Endothelial cell (in vitro differentiated cells): Measurements from ENCODE around the gene FHOD3. TPM values are rescaled to one million over a fixed set of nuclear protein-coding genes. Genes with fewer than 3 reads are reported as not detected.

Source experiments
- DNase-seq: peaks from one replicate; pipeline ENCODE4 v3.0.0; 2021; ENCODE audit warnings: low spot score
- H3K27ac Mint-ChIP-seq: one replicate; pipeline ENCODE4 v1.8.0; 2021; ENCODE audit warnings: mixed read lengths, inconsistent platforms; ENCODE audit not compliant: unreplicated experiment
- H3K27me3 Mint-ChIP-seq: one replicate; pipeline ENCODE4 v1.8.0; 2021; ENCODE audit warnings: mild to moderate bottlenecking, moderate library complexity, mixed read lengths, inconsistent platforms; ENCODE audit not compliant: unreplicated experiment
- H3K36me3 Mint-ChIP-seq: one replicate; pipeline ENCODE4 v1.8.0; 2021; ENCODE audit warnings: mild to moderate bottlenecking, low read depth, mixed read lengths, inconsistent platforms; ENCODE audit not compliant: unreplicated experiment
- H3K4me1 Mint-ChIP-seq: one replicate; pipeline ENCODE4 v1.8.0; 2021; ENCODE audit warnings: mild to moderate bottlenecking, mixed read lengths, inconsistent platforms; ENCODE audit not compliant: unreplicated experiment
- H3K4me3 Mint-ChIP-seq: one replicate; pipeline ENCODE4 v1.8.0; 2021; ENCODE audit warnings: mild to moderate bottlenecking, mixed read lengths, inconsistent platforms; ENCODE audit not compliant: unreplicated experiment
- H3K9me3 Mint-ChIP-seq: one replicate; pipeline ENCODE4 v1.8.0; 2021; ENCODE audit warnings: mixed read lengths, inconsistent platforms; ENCODE audit not compliant: unreplicated experiment
- total RNA-seq: library from RNA; stranded (reverse); fragmentation: NEBNext Ultra II Directional; extraction: Animal tissue kit (Norgen Biotek cat#: 25700); gene quantifications from one replicate; pipeline ENCODE4 v1.2.1, GENCODE V29; 2021; ENCODE audit not compliant: unreplicated experiment
- TF ChIP-seq, protein P1 (sequence below): fragments of 200-600 bp; sonication (generic); IDR thresholded peaks from one replicate; pipeline ENCODE4 v1.5.0; 2021; ENCODE audit warnings: antibody characterized with exemption; ENCODE audit not compliant: unreplicated experiment

FHOD3 gene
- total RNA-seq, 1 donor from 2014 or later = 0.67 TPM

DNA sequence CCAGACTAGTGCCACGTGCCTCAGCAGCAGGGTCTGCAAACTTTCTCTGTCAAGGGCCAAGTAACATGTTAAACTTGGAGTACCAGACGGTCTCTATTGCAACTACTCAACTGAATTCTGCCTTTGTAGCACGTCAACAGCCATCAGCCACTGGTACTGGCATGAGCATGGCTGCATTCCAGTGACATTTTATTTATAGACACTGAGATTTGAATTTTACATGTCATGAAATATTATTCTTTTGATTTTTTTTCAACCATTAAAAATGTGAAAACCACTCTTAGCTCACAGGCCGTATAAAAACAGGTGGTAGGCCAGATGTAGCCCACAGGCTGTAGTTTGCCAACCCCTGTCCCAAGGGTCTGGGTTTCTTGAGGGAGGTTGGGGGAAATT lies 331.6 kb downstream of the FHOD3 start:
- Mint-ChIP-seq H3K27me3 (no peaks in the 10 kb centered on the region), H3K9me3 (no peaks in the 10 kb centered on the region), H3K27ac (no peak overlapping the region), H3K4me3 (no peak overlapping the region), H3K4me1 (no peaks in the 10 kb centered on the region), H3K36me3 (no peaks in the 10 kb centered on the region)
- DNase-seq = no peak
- TF ChIP-seq, protein P1, sequence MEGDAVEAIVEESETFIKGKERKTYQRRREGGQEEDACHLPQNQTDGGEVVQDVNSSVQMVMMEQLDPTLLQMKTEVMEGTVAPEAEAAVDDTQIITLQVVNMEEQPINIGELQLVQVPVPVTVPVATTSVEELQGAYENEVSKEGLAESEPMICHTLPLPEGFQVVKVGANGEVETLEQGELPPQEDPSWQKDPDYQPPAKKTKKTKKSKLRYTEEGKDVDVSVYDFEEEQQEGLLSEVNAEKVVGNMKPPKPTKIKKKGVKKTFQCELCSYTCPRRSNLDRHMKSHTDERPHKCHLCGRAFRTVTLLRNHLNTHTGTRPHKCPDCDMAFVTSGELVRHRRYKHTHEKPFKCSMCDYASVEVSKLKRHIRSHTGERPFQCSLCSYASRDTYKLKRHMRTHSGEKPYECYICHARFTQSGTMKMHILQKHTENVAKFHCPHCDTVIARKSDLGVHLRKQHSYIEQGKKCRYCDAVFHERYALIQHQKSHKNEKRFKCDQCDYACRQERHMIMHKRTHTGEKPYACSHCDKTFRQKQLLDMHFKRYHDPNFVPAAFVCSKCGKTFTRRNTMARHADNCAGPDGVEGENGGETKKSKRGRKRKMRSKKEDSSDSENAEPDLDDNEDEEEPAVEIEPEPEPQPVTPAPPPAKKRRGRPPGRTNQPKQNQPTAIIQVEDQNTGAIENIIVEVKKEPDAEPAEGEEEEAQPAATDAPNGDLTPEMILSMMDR = no peak

DNA sequence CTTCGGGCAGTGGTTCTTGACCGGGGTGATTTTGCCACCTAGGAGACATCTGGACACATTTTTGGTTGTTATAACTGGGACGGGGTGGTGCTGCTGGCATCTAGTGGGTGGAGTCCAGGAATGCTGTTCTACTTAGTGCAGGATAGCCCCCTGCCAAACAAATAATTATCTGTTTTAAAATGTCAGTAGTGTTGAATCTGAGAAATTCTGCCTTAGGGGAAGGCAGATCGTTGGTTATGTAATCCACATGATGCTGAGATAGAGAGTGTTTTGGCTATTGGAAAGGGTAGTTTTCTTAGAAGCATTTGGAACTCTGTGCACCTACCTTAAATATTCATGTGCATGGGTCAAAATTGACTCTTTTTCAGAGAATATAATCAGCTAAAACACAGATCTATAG lies 332.3 kb downstream of the FHOD3 start:
- H3K27ac Mint-ChIP-seq = no peak overlapping the region
- TF ChIP-seq, protein P1 = no peak

DNA sequence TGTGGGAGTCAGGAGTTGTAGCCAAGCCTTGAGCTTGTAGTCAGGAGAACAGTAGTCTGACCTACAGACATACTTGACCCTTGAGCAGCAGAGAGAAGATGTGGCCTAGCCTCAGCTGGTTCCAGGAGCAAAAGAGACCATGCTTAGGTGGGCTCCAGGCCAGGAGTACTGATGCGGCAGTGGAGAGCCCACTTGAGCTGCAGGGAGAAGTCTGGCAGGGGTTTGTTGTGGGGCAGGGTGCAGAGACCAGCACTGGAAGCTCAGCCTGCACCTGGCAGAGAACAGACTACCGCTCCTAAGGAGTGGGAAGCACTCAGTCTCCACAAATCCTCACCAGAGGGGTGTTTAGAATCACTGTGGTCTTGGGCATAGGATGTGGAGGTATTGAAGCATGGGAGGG lies 333.4 kb downstream of the FHOD3 start:
- TF ChIP-seq, protein P1 = no peak
- DNase-seq = no peak
- Mint-ChIP-seq H3K36me3 (no peaks in the 10 kb centered on the region), H3K9me3 (no peaks in the 10 kb centered on the region), H3K27me3 (no peaks in the 10 kb centered on the region), H3K4me1 (no peaks in the 10 kb centered on the region), H3K4me3 (no peak overlapping the region), H3K27ac (no peak overlapping the region)

More for the DNA sequence above, 332.3 kb downstream of the FHOD3 start:
- no peaks in the 10 kb centered on the region for H3K27me3 Mint-ChIP-seq
- no peak for DNase-seq
- H3K36me3 Mint-ChIP-seq = no peaks in the 10 kb centered on the region
- no peak overlapping the region for H3K4me3 Mint-ChIP-seq
- no peaks in the 10 kb centered on the region for H3K9me3 Mint-ChIP-seq
- no peaks in the 10 kb centered on the region for H3K4me1 Mint-ChIP-seq

DNA sequence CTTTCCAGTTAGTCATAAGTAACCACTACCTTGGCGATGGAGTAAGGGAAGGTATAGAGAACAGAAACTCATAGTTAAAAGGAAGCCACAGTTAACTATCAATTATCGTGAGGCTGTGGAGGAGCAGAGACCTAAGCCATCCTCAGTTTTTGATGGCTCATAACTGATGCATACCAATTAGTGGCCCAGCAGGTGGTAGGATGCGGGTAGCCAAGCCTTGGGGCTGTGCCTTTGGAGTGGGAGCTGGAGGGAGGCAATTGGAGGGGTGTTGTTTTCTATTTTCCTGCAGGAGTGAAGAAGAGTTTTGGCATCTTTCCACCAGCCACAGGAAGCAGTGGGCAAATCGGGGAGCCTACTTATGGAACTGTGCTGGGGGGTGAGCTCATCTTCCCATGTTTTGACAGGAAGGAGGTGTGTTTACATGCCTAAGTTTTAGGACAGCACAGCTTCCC lies 336.5 kb downstream of the FHOD3 start:
- Mint-ChIP-seq H3K27me3 (no peaks in the 10 kb centered on the region), H3K4me3 (no peak overlapping the region), H3K9me3 (no peaks in the 10 kb centered on the region), H3K36me3 (no peaks in the 10 kb centered on the region), H3K4me1 (no peaks in the 10 kb centered on the region), H3K27ac (no peak overlapping the region)
- TF ChIP-seq, protein P1 = no peak
- no peak for DNase-seq

DNA sequence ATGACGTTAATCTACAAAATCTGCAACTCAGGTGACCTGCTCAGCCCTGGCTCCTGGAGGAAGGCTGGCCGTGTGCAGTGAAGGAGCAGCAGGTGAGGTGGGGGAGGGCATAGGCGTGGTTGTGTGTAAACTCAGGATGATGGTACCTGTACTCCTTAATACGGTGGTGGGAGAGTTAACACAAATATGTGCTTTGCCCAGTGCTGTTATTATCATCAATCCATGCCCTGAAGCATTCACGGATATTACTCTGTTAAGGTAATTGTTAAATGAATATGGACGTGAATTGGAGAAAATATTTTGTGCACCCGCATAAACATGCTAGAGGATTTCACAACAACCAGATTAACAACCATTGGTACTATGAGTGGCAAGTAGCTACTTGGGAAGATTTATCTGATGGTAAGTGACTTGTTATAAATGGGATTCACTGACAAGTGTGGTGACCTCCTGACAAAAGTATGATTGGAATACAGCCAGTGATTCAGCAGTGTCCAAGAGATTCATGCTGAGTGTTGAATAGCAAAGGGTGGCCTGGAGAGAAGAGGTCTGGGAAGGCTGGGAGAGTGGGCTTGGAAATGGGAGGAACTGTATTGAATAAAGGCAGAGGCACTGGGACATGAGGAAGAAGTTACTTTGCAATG lies 337.2 kb downstream of the FHOD3 start:
- TF ChIP-seq, protein P1 = no peak
- H3K4me1 Mint-ChIP-seq = no peaks in the 10 kb centered on the region
- H3K9me3 Mint-ChIP-seq = no peaks in the 10 kb centered on the region
- H3K27me3 Mint-ChIP-seq = no peaks in the 10 kb centered on the region
- no peak overlapping the region for H3K4me3 Mint-ChIP-seq
- H3K36me3 Mint-ChIP-seq = no peaks in the 10 kb centered on the region
- DNase-seq = no peak
- H3K27ac Mint-ChIP-seq = no peak overlapping the region
